ENCODE measurements around the gene COPS3.

The COPS3 gene

GRCh38 chr17:17229416-17230384 lies 51.3 kb downstream of the COPS3 start:
- POLR2A ChIA-PET (ENCODE audit: low non-redundant PET), result no interaction called here
- H3K27ac ChIP-seq, result no peak overlapping the region; the same call in 1 of the 2 replicates
- no peak for DNase-seq (ENCODE audit: low spot score)
- CTCF ChIA-PET, result interaction anchor here (0.6 to 0.7 kb wide), 2 partner anchors 15 to 412 kb away, joined by 3 read pairs; no protein-coding TSS in a partner anchor
- no peak for TF ChIP-seq CTCF (conservative IDR thresholded peaks at IDR 0.05; ENCODE audit: low read depth)

- CTCF ChIA-PET, result no interaction called here
- no peak for TF ChIP-seq CTCF (conservative IDR thresholded peaks at IDR 0.05; ENCODE audit: low read depth)
- POLR2A ChIA-PET (ENCODE audit: low non-redundant PET), result no interaction called here
- H3K27ac ChIP-seq, result no peak overlapping the region
- DNase-seq (ENCODE audit: low spot score), result no peak
Observed at GRCh38 chr17:17228521-17229279, 52.3 kb downstream of the COPS3 start.

- CTCF ChIA-PET, result no interaction called here
- POLR2A ChIA-PET (ENCODE audit: low non-redundant PET), result interaction anchor here (0.6 kb wide), 1 partner anchor 693 kb away, joined by 3 read pairs; no protein-coding TSS in a partner anchor
- TF ChIP-seq CTCF (conservative IDR thresholded peaks at IDR 0.05; ENCODE audit: low read depth), result no peak
- no peak for DNase-seq (ENCODE audit: low spot score)
- H3K27ac ChIP-seq, result no peak overlapping the region
Observed at GRCh38 chr17:17227608-17228520, 53.2 kb downstream of the COPS3 start.

- TF ChIP-seq CTCF (conservative IDR thresholded peaks at IDR 0.05; ENCODE audit: low read depth), result no peak
- H3K27ac ChIP-seq, result no peak overlapping the region
- no peak for DNase-seq (ENCODE audit: low spot score)
- ChIA-PET POLR2A (ENCODE audit: low non-redundant PET) (interaction anchor here (0.6 kb wide), 1 partner anchor 694 kb away, joined by 3 read pairs; no protein-coding TSS in a partner anchor), CTCF (interaction anchor here (0.6 kb wide), 1 partner anchor 9 kb away, joined by 4 read pairs; no protein-coding TSS in a partner anchor)
Observed at GRCh38 chr17:17226451-17227265, 54.4 kb downstream of the COPS3 start.

GRCh38 chr17:17225901-17226300 lies 55.1 kb downstream of the COPS3 start:
- ChIA-PET POLR2A (ENCODE audit: low non-redundant PET) (no interaction called here), CTCF (no interaction called here)
- H3K27ac ChIP-seq, result no peak overlapping the region
- no peak for TF ChIP-seq CTCF (conservative IDR thresholded peaks at IDR 0.05; ENCODE audit: low read depth)
- DNase-seq (ENCODE audit: low spot score), result no peak
